B cell (primary cell): ENCODE data around the gene COL25A1.

Experiments
- EZH2 ChIP-seq: IDR thresholded peaks from 2 replicates; pipeline ENCODE4 v1.6.1; 2012; ENCODE audit warnings: borderline replicate concordance, low read depth, mild to moderate bottlenecking, moderate library complexity, low read length; ENCODE audit not compliant: insufficient read depth, poor library complexity, severe bottlenecking
- TF ChIP-seq, protein P1 (sequence below): fragments of 200-600 bp; IDR thresholded peaks from one replicate; pipeline ENCODE4 v1.8.0; 2022; ENCODE audit warnings: antibody characterized with exemption, mild to moderate bottlenecking

DNA sequence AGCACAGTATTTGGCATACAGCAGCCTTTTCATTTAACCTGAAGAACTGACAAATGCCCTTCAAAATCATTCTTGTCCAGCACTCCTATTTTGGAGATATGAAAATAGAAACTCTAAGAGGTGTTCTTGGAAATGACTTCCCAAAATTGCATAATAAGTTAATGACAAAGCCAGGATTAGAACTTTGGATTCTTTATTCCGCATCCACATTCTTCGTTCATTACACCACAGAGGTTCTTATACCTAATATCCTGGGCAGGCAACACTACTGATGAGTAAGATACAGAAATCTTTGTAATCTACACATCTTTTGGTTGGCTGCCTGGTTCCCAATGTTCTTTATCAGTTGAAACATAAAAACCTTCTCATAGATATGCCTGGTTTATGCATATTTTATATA, 5.9 kb downstream of the COL25A1 start:
- TF ChIP-seq, protein P1, sequence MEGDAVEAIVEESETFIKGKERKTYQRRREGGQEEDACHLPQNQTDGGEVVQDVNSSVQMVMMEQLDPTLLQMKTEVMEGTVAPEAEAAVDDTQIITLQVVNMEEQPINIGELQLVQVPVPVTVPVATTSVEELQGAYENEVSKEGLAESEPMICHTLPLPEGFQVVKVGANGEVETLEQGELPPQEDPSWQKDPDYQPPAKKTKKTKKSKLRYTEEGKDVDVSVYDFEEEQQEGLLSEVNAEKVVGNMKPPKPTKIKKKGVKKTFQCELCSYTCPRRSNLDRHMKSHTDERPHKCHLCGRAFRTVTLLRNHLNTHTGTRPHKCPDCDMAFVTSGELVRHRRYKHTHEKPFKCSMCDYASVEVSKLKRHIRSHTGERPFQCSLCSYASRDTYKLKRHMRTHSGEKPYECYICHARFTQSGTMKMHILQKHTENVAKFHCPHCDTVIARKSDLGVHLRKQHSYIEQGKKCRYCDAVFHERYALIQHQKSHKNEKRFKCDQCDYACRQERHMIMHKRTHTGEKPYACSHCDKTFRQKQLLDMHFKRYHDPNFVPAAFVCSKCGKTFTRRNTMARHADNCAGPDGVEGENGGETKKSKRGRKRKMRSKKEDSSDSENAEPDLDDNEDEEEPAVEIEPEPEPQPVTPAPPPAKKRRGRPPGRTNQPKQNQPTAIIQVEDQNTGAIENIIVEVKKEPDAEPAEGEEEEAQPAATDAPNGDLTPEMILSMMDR = no peak
- no peak for TF ChIP-seq EZH2
